ENCODE results near the gene ZMPSTE24.

GRCh38 chr1:40210511-40211204 lies 47.4 kb upstream of the ZMPSTE24 start:
- TF ChIP-seq REST (IDR thresholded peaks at IDR 0.05; ENCODE audit: insufficient read depth in 1 of 2, low read depth in 2 of 2, low read length in 2 of 2) (no peak), SIN3A (IDR thresholded peaks at IDR 0.05; ENCODE audit: borderline replicate concordance, insufficient read depth, low read length) (no peak), POLR2AphosphoS5 (IDR thresholded peaks at IDR 0.05; ENCODE audit: low read depth, low read length) (no peak)
